HepG2 (cell line): ENCODE data around the gene JMJD1C. TPM values are rescaled to one million over a fixed set of nuclear protein-coding genes. Genes with fewer than 3 reads are reported as not detected.

ENCODE experiments used
- ATAC-seq: fragments of 200-7000 bp; cut with Tn5 transposase; 3 replicates; pipeline ENCODE4 v1.9.1; 2020; ENCODE audit warnings: mild to moderate bottlenecking, moderate library complexity
- BruUV-seq: library from RNA; stranded (reverse); fragments of 400-500 nt; replicated peaks from 2 replicates; lab custom pipeline; 2021; lab: Mats Ljungman, UMichigan
- CTCF ChIA-PET: fragments of 300-600 bp; formaldehyde crosslinking; extraction: SDS; loops from one replicate; lab custom pipeline; 2021; ENCODE audit warnings: low total read pairs, inconsistent platforms, low intra/inter-chr PET ratio; lab: Yijun Ruan, JAX
- POLR2A ChIA-PET: fragments of 350-600 bp; sonication (Branson Sonifier 250); formaldehyde crosslinking; loops from one replicate; lab custom pipeline; 2020; ENCODE audit warnings: antibody characterized with exemption, inconsistent platforms; lab: Yijun Ruan, JAX
- DNase-seq: peaks from one replicate; pipeline ENCODE4 v3.0.0-alpha.2; 2015; ENCODE audit warnings: low spot score
- FAIRE-seq: peaks from 3 replicates; lab custom pipeline; 2011; peaks lifted over from hg19 to GRCh38; lab: Jason Lieb, UNC
- H2AFZ ChIP-seq: one replicate; pipeline ENCODE4 v1.6.1; 2011; ENCODE audit warnings: low read length, inconsistent platforms
- H3K27ac ChIP-seq: fragments of 300-600 bp; 3 replicates; pipeline ENCODE4 v1.8.0; 2011; ENCODE audit warnings: mixed run types, mild to moderate bottlenecking, mixed read lengths, low read length, inconsistent platforms; ENCODE audit not compliant: insufficient read depth; ENCODE audit errors: extremely low read length
- H3K27me3 ChIP-seq, 2 experiments: fragments of 200-600 bp in 1 of 2; 2 replicates in 1 of 2; 3 replicates in 1 of 2; pipeline versions ENCODE4 v1.6.0 to v1.8.0; 2011; ENCODE audit warnings: low read length in 2 of 2, mild to moderate bottlenecking in 2 of 2, moderate library complexity in 2 of 2, inconsistent platforms in 1 of 2; ENCODE audit not compliant: insufficient read depth in 2 of 2, control insufficient read depth in 1 of 2
- H3K36me3 ChIP-seq, 2 experiments: fragments of 200-600 bp in 1 of 2; replicated peaks in 1 of 2; 2 replicates in 1 of 2; 3 replicates in 1 of 2; pipeline versions ENCODE4 v1.5.1 to v1.8.0; 2011; ENCODE audit warnings: low read length in 2 of 2, inconsistent platforms in 1 of 2; ENCODE audit not compliant: insufficient read depth in 2 of 2, control insufficient read depth in 1 of 2
- H3K4me1 ChIP-seq: 2 replicates; pipeline ENCODE4 v1.5.1; 2012; ENCODE audit warnings: low read length, inconsistent platforms; ENCODE audit not compliant: insufficient read depth
- H3K4me2 ChIP-seq: 2 replicates; pipeline ENCODE4 v1.6.0; 2011; ENCODE audit warnings: low read depth, low read length, inconsistent platforms
- H3K4me3 ChIP-seq, 3 experiments: fragments of 200-600 bp in 1 of 3; sonication (generic), shearing (Covaris generic) in 1 of 3; replicated peaks in 1 of 3; 2 replicates each; pipeline ENCODE4 v1.5.1; 2011 to 2016; ENCODE audit warnings: low read length in 3 of 3, inconsistent platforms in 2 of 3, low read depth in 2 of 3, mild to moderate bottlenecking in 2 of 3, control low read depth in 1 of 3, mixed read lengths in 1 of 3; ENCODE audit not compliant: insufficient read depth in 1 of 3
- H3K79me2 ChIP-seq: one replicate; pipeline ENCODE4 v1.6.1; 2011; ENCODE audit warnings: low read length, inconsistent platforms; ENCODE audit not compliant: insufficient read depth
- H3K9ac ChIP-seq: 2 replicates; pipeline ENCODE4 v1.6.0; 2011; ENCODE audit warnings: mild to moderate bottlenecking, low read depth, low read length, inconsistent platforms; ENCODE audit not compliant: insufficient read depth
- H3K9me3 ChIP-seq: 2 replicates; pipeline ENCODE4 v1.5.1; 2012; ENCODE audit warnings: mild to moderate bottlenecking, low read length
- H4K20me1 ChIP-seq: 2 replicates; pipeline ENCODE4 v1.6.0; 2011; ENCODE audit warnings: inconsistent platforms, mild to moderate bottlenecking, low read length, moderate library complexity; ENCODE audit not compliant: insufficient read depth
- CHD4 ChIP-seq: fragments of 200-600 bp; sonication (generic); IDR thresholded peaks from 2 replicates; pipeline ENCODE4 v1.7.0; 2017; ENCODE audit warnings: mild to moderate bottlenecking, low read length, borderline replicate concordance
- DPF2 ChIP-seq: sonication (generic); formaldehyde crosslinking; IDR thresholded peaks from 2 replicates; pipeline ENCODE4 v1.4.0; 2020; ENCODE audit warnings: mild to moderate bottlenecking, low read depth, missing genetic modification reagents, borderline replicate concordance
- FOXP1 ChIP-seq, 2 experiments: fragments of 450-650 bp in 1 of 2; IDR thresholded peaks; 2 replicates each; pipeline ENCODE4 v1.6.1; 2017 to 2018; ENCODE audit warnings: antibody characterized with exemption in 1 of 2
- JUNB ChIP-seq: sonication (generic); formaldehyde crosslinking; IDR thresholded peaks from 2 replicates; pipeline ENCODE4 v1.8.0; 2022; ENCODE audit warnings: missing genetic modification reagents, mild to moderate bottlenecking, borderline replicate concordance
- KLF13 ChIP-seq: sonication (generic); formaldehyde crosslinking; IDR thresholded peaks from 2 replicates; pipeline ENCODE4 v1.4.0; 2020; ENCODE audit warnings: mild to moderate bottlenecking, missing genetic modification reagents
- MAZ ChIP-seq, 2 experiments: sonication (generic) in 1 of 2; formaldehyde crosslinking in 1 of 2; IDR thresholded peaks; 2 replicates each; pipeline versions ENCODE4 v1.5.0 to v1.6.1; 2012 to 2020; ENCODE audit warnings: low read depth in 2 of 2, mild to moderate bottlenecking in 2 of 2, borderline replicate concordance in 1 of 2, improper control_type of control experiment in 1 of 2, low read length in 1 of 2, missing genetic modification reagents in 1 of 2, moderate library complexity in 1 of 2
- MTF2 ChIP-seq: sonication (generic); formaldehyde crosslinking; IDR thresholded peaks from 2 replicates; pipeline ENCODE4 v1.5.0; 2020; ENCODE audit warnings: missing genetic modification reagents, borderline replicate concordance
- PHF21A ChIP-seq: sonication (generic); formaldehyde crosslinking; IDR thresholded peaks from 2 replicates; pipeline ENCODE4 v1.5.0; 2020; ENCODE audit warnings: mild to moderate bottlenecking, missing genetic modification reagents
- PPARG ChIP-seq: conservative IDR thresholded peaks from 2 replicates; pipeline ENCODE4 v1.6.1; 2016; ENCODE audit warnings: missing biosample characterization, missing genetic modification reagents
- TMF1 ChIP-seq: sonication (generic); formaldehyde crosslinking; IDR thresholded peaks from 2 replicates; pipeline ENCODE4 v1.8.1; 2022; ENCODE audit warnings: low read depth, missing genetic modification reagents
- ZFYVE20 ChIP-seq: sonication (generic); formaldehyde crosslinking; IDR thresholded peaks from 2 replicates; pipeline ENCODE4 v1.8.0; 2023; ENCODE audit warnings: low read depth, mild to moderate bottlenecking, moderate library complexity, missing genetic modification reagents, borderline replicate concordance
- ZNF432 ChIP-seq: sonication (generic); formaldehyde crosslinking; IDR thresholded peaks from 2 replicates; pipeline ENCODE4 v1.5.0; 2020; ENCODE audit warnings: missing genetic modification reagents, mild to moderate bottlenecking, borderline replicate concordance
- ZNF644 ChIP-seq: IDR thresholded peaks from 2 replicates; pipeline ENCODE4 v1.6.1; 2016; ENCODE audit warnings: low read depth
- ZNF777 ChIP-seq: sonication (generic); formaldehyde crosslinking; IDR thresholded peaks from 2 replicates; pipeline ENCODE4 v1.4.0; 2020; ENCODE audit warnings: missing genetic modification reagents
- WGBS: methylation state at CpG from one replicate; pipeline ENCODE4 v1.1.6; 2017; ENCODE audit warnings: low lambda C conversion rate; 5-methylcytosine and 5-hydroxymethylcytosine counted together
- in situ Hi-C: cut with HindIII; loops from 2 replicates; pipeline ENCODE4 v1.10.0; 2017; ENCODE audit warnings: low pct_unique_long_range_greater_than_20kb; ENCODE audit not compliant: extremely low pct_ligation_motif_present
- intact Hi-C: fragments of 100-400 bp; cut with micrococcal nuclease; formaldehyde crosslinking; loops from one replicate; pipeline ENCODE4 v1.10.0; 2022; ENCODE audit not compliant: unreplicated experiment
- polyA plus RNA-seq, 8 experiments: library from polyadenylated mRNA; depleted of rRNA in 3 of 8; stranded (reverse) in 7 of 8; unstranded in 1 of 8; fragments of >200 nt; fragmentation: Illumina TruSeq in 4 of 8; extraction: Trizol in 4 of 8; gene quantifications; 2 replicates each; pipeline versions ENCODE4 v1.2.1 to v1.2.3, GENCODE V29; 2011 to 2016; ENCODE audit warnings: low read depth in 4 of 8, missing spikeins in 1 of 8, mixed read lengths in 1 of 8; ENCODE audit not compliant: insufficient read depth in 1 of 8
- total RNA-seq, 5 experiments: library from RNA; depleted of rRNA; stranded (reverse); fragments of >200 nt; fragmentation: Illumina TruSeq; extraction: Trizol; gene quantifications; 2 replicates each; pipeline ENCODE4 v1.2.3, GENCODE V29; 2016; ENCODE audit warnings: low read depth in 1 of 5
- TF ChIP-seq, protein P1 (sequence below): sonication (generic); formaldehyde crosslinking; IDR thresholded peaks from 2 replicates; pipeline ENCODE4 v1.5.1; 2020; ENCODE audit warnings: missing genetic modification reagents, mild to moderate bottlenecking, borderline replicate concordance
- TF ChIP-seq, protein P2 (sequence below): sonication (generic); formaldehyde crosslinking; IDR thresholded peaks from 2 replicates; pipeline ENCODE4 v1.5.0; 2020; ENCODE audit warnings: mild to moderate bottlenecking, missing genetic modification reagents
- TF ChIP-seq, protein P3 (sequence below): sonication (generic); formaldehyde crosslinking; IDR thresholded peaks from 2 replicates; pipeline ENCODE4 v1.4.0; 2020; ENCODE audit warnings: mild to moderate bottlenecking, missing genetic modification reagents, borderline replicate concordance

The JMJD1C gene
- total and polyA plus RNA-seq, 2 of the 13 experiments (the other 11 are each of a cell fraction or from before 2014, with no cell fraction given) = 42.3 to 42.7 TPM

DNA sequence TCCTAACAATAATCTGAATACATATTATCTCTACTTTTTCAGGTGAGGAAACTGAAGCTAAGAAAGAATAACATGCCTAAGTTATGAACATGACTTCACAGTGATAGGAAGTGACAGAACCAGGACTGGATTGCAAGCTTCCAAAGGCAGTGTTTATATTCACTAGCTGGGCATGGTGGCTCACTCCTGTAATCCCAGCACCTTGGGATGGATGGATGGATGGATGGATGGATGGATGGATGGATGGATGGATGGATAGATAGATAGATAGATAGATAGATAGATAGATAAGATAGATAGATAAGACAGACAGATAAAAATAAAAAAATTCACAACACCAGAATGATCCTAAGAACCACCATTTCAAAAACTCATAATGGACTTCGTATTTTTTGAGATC lies 18.2 kb upstream of the JMJD1C start (continued):
- TF ChIP-seq, protein P1, sequence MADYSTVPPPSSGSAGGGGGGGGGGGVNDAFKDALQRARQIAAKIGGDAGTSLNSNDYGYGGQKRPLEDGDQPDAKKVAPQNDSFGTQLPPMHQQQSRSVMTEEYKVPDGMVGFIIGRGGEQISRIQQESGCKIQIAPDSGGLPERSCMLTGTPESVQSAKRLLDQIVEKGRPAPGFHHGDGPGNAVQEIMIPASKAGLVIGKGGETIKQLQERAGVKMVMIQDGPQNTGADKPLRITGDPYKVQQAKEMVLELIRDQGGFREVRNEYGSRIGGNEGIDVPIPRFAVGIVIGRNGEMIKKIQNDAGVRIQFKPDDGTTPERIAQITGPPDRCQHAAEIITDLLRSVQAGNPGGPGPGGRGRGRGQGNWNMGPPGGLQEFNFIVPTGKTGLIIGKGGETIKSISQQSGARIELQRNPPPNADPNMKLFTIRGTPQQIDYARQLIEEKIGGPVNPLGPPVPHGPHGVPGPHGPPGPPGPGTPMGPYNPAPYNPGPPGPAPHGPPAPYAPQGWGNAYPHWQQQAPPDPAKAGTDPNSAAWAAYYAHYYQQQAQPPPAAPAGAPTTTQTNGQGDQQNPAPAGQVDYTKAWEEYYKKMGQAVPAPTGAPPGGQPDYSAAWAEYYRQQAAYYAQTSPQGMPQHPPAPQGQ (CRISPR knock-in tag) = no peak
- TF ChIP-seq ZNF432 (CRISPR knock-in tag) (no peak), ZFYVE20 (no peak), JUNB (CRISPR knock-in tag) (no peak)
- TF ChIP-seq, all 625 proteins: peak for 0

GRCh38 chr10:63481815-63482421 lies 16.1 kb upstream of the JMJD1C start:
- no peak overlapping the region for H3K4me2 ChIP-seq
- POLR2A ChIA-PET = no interaction called here
- intact Hi-C loops = no loop called here
- ATAC-seq (no peak), FAIRE-seq (no peak), DNase-seq (no peak)
- H3K27me3 ChIP-seq = no peaks in the 10 kb centered on the region
- CTCF ChIA-PET = no interaction called here
- no peak overlapping the region for H3K4me3 ChIP-seq
- peaks cover 8% of the 10 kb centered on the region; the same call in 1 of the 2 replicates for H4K20me1 ChIP-seq
- H3K27ac ChIP-seq = no peak overlapping the region
- H3K4me1 ChIP-seq = peaks cover 48% of the 10 kb centered on the region
- H3K36me3 ChIP-seq = no peaks in the 10 kb centered on the region; a peak in 1 of 5 replicates
- 98% methylated on average over 6 of the region's 6 CpGs for WGBS
- H2AFZ ChIP-seq = no peak overlapping the region
- in situ Hi-C loops = no loop called here
- no peak overlapping the region for H3K9ac ChIP-seq
- H3K9me3 ChIP-seq = no peaks in the 10 kb centered on the region
- peaks cover 82% of the 10 kb centered on the region for H3K79me2 ChIP-seq
- no TSS peak for BruUV-seq
- TF ChIP-seq, protein P2, sequence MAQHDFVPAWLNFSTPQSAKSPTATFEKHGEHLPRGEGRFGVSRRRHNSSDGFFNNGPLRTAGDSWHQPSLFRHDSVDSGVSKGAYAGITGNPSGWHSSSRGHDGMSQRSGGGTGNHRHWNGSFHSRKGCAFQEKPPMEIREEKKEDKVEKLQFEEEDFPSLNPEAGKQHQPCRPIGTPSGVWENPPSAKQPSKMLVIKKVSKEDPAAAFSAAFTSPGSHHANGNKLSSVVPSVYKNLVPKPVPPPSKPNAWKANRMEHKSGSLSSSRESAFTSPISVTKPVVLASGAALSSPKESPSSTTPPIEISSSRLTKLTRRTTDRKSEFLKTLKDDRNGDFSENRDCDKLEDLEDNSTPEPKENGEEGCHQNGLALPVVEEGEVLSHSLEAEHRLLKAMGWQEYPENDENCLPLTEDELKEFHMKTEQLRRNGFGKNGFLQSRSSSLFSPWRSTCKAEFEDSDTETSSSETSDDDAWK (CRISPR knock-in tag) = no peak
- TF ChIP-seq CHD4 (no peak), PPARG (CRISPR knock-in tag) (no peak), MAZ (IDR thresholded peaks at IDR 0.05; ENCODE audit: borderline replicate concordance, low read depth, low read length) (no peak), MAZ (CRISPR knock-in tag; IDR thresholded peaks at IDR 0.05; ENCODE audit: low read depth) (no peak), DPF2 (CRISPR knock-in tag) (no peak), KLF13 (CRISPR knock-in tag) (no peak), FOXP1 (IDR thresholded peaks at IDR 0.05) (no peak), FOXP1 (CRISPR knock-in tag; IDR thresholded peaks at IDR 0.05) (no peak), PHF21A (CRISPR knock-in tag) (no peak), TMF1 (CRISPR knock-in tag) (no peak), ZNF644 (CRISPR knock-in tag) (no peak), MTF2 (CRISPR knock-in tag) (no peak), ZNF777 (CRISPR knock-in tag) (no peak)
- TF ChIP-seq, protein P3, sequence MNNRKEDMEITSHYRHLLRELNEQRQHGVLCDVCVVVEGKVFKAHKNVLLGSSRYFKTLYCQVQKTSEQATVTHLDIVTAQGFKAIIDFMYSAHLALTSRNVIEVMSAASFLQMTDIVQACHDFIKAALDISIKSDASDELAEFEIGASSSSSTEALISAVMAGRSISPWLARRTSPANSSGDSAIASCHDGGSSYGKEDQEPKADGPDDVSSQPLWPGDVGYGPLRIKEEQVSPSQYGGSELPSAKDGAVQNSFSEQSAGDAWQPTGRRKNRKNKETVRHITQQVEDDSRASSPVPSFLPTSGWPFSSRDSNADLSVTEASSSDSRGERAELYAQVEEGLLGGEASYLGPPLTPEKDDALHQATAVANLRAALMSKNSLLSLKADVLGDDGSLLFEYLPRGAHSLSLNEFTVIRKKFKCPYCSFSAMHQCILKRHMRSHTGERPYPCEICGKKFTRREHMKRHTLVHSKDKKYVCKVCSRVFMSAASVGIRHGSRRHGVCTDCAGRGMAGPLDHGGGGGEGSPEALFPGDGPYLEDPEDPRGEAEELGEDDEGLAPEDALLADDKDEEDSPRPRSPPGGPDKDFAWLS = no peak
